Stimulated activated CD8-positive, alpha-beta memory T cell treated with anti-CD3 and anti-CD28 coated beads, Interleukin-7, amount 100 ng/mL, for 4 hours (primary cell): ENCODE results near the gene TAL2.

Experiments
- DNase-seq, 2 donors: peaks; one replicate each; pipeline ENCODE4 v3.0.0-alpha.2; 2020; ENCODE audit warnings: low read depth in 2 of 2

The TAL2 gene

GRCh38 chr9:105662184-105663104 is at the start of gene TAL2:
Gene TAL2 (plus strand): TSS chr9:105662457. CDS start chr9:105662497, 40 bp downstream.
- DNase-seq = no peak

- no peak for DNase-seq
These were observed 41.3 kb upstream of the TAL2 start for GRCh38 chr9:105621001-105621400.

GRCh38 chr9:105625088-105625487 is 37.2 kb upstream of the TAL2 start:
- no peak for DNase-seq

GRCh38 chr9:105632807-105633206 is 29.4 kb upstream of the TAL2 start:
- DNase-seq = no peak

GRCh38 chr9:105633411-105633810 is 28.8 kb upstream of the TAL2 start:
- DNase-seq = no peak

GRCh38 chr9:105636331-105636730 is 25.9 kb upstream of the TAL2 start:
- DNase-seq = no peak

GRCh38 chr9:105637787-105638395 is 24.4 kb upstream of the TAL2 start:
- DNase-seq = no peak

- no peak for DNase-seq
These were observed 22.3 kb upstream of the TAL2 start for GRCh38 chr9:105639936-105640335.

- DNase-seq = no peak
These were observed 18.5 kb upstream of the TAL2 start for GRCh38 chr9:105643795-105644194.

GRCh38 chr9:105646879-105647594 is 15.2 kb upstream of the TAL2 start:
- no peak for DNase-seq

- DNase-seq = no peak
These were observed 14.5 kb upstream of the TAL2 start for GRCh38 chr9:105647595-105648349.

- no peak for DNase-seq
These were observed 10.5 kb upstream of the TAL2 start for GRCh38 chr9:105651806-105652205.

GRCh38 chr9:105656131-105656921 is 5.9 kb upstream of the TAL2 start:
- DNase-seq = peak in 1 of 2 donors; percentile 1

- no peak for DNase-seq
These were observed 3.9 kb upstream of the TAL2 start for GRCh38 chr9:105658351-105658750.

GRCh38 chr9:105661011-105661410 is 1.2 kb upstream of the TAL2 start:
- no peak for DNase-seq

- no peak for DNase-seq
These were observed 1.7 kb downstream of the TAL2 start for GRCh38 chr9:105663914-105664313.

GRCh38 chr9:105667867-105668266 is 5.6 kb downstream of the TAL2 start:
- no peak for DNase-seq

GRCh38 chr9:105670315-105670714 is 8.1 kb downstream of the TAL2 start:
- no peak for DNase-seq

- DNase-seq = no peak
These were observed 8.5 kb downstream of the TAL2 start for GRCh38 chr9:105670775-105671174.

- no peak for DNase-seq
These were observed 10.5 kb downstream of the TAL2 start for GRCh38 chr9:105672711-105673234.
